D341Med (cell line): ENCODE data around the gene SWSAP1.
A peak's percentile ranks its signal among the peaks of the same experiment; 100 is the strongest.
"Not testable (repeated sequence)": the region's sequence is repeated elsewhere in the genome, so short reads cannot be mapped to it uniquely, and the experiment has no call there.

Experiments
- DNase-seq: peaks from one replicate; pipeline ENCODE4 v3.0.0; 2012; ENCODE audit warnings: low spot score

SWSAP1 gene

DNA sequence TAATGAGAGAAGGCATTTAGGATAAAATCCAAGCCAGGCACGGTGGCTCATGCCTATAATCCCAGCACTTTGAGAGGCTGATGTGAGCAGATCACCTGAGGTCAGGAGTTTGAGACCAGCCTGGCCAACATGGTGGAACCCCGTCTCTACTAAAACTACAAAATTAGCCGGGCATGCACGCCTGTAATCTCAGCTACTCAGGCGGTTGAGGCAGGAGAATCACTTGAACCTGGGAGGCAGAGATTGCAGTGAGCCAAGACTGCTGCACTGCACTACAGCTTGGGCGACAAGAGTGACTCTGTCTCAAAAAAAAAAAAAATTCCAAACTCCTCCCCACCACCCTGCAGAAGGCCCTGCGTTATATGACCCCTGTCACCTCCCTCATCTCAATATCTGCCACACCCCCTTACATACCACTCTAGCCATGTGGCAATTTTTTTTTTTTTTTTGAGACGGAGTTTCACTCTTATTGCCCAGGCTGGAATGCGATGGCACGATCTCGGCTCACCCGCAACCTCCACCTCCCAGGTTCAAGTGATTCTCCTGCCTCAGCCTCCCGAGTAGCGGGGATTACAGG lies 4.9 kb downstream of the SWSAP1 start:
- not testable (repeated sequence) for DNase-seq

DNA sequence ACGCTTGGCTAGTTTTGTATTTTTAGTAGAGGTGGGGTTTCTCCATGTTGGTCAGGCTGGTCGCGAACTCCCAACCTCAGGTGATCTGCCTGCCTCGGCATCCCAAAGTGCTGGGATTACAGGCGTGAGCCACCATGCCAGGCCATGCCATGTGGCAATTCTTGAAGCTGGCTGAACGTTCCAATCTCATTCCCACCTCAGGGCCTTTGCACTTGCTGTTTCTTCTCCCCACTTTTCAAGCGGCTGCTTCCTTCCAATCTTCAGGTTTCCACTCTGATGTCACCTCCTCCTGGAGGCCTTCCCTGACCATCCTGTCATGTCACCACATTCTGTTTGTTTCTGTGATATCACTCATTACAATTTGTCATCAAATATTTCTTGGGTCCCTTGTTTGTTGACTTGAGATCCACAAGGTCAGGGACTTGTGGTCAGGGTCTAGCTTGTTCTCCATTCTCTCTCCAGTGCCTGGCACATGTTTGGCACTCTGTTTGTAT lies 5.4 kb downstream of the SWSAP1 start:
- DNase-seq = no peak

GRCh38 chr19:11380653-11381537 lies 6.4 kb downstream of the SWSAP1 start:
- peak; percentile 94 for DNase-seq

- DNase-seq = peak; percentile 76
Measured at GRCh38 chr19:11382898-11383705, 8.6 kb downstream of the SWSAP1 start.

GRCh38 chr19:11383706-11384048 lies 9.2 kb downstream of the SWSAP1 start:
- DNase-seq = no peak

DNA sequence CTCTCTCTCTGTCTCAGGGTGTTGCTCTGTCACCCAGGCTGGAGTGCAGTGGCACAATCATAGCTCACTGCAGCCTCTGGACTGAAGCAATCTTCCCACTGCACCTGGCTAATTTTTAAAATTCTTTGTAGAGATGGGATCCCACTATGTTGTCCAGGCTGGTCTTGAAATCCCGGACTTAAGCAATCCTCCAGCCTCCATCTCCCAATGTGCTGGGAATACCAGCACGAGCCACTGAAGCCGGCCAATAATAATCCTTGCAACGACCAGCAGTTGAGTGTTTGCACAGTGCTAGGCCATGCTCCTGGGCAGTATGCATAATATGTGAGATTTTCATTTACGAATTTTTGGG lies 10.3 kb downstream of the SWSAP1 start:
- no peak for DNase-seq

- DNase-seq = no peak
Measured at GRCh38 chr19:11387162-11388034, 12.9 kb downstream of the SWSAP1 start.

- DNase-seq = no peak
Measured at GRCh38 chr19:11390359-11390758, 15.9 kb downstream of the SWSAP1 start.

DNA sequence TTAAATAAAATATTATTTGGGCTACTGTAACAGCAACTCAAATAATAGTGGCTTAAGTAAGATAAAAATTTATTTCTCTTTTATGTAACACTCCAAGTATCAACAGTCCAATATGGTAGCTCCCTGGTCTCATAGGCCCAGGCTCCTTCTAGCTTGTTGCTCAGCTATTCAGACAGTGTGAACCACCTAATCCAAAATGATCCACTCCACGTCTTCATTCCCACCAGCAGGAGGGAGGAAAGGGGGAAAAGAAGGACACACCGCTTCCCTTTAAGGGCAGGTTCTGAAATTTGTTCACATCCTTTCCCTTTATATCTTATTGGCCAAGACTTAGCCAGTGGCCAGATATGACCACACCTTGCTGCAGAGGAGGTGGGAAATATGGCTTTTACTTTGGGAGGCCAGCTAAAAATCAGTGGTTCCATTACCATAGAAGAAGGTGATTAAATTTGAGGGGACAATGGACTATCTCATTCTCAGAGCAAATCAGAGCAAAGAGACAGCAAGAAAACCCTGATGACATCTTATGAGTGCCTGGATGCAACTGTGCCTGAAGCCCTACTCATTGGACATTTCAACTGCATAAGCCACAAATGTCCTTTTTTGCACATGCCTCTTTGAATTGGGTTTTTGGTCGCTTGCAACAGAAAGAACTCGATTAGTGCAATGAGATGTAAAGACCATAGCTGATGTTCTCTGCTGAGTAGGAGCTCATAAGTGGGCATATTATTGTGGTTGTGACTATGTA lies 16.6 kb downstream of the SWSAP1 start:
- no peak for DNase-seq

DNA sequence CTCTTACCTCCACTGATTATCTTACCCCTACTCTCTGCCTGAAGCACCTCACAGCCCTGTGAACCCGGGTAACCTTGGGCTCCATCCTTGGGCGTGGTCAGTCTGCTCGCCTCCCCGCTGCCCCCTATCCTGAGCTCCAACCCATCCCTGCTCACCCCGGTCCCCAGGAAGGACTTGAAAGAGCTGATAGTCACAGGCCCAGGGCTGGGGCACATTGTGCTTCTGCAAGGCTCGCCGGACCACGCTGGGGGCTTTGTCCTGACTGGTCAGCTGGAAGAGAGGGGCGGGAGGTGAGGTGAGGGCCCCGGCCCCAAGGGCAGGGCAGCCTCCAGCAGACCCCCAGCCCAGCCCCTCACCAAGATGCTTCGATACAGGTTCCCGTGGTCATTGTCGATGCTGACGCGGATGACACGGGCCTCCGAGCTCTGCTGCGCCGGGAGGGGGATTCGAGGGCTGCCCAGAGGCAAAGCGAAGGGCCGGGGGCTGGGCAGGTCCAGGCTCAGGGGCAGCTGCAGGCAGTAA lies 22.7 kb downstream of the SWSAP1 start:
- no peak for DNase-seq

DNA sequence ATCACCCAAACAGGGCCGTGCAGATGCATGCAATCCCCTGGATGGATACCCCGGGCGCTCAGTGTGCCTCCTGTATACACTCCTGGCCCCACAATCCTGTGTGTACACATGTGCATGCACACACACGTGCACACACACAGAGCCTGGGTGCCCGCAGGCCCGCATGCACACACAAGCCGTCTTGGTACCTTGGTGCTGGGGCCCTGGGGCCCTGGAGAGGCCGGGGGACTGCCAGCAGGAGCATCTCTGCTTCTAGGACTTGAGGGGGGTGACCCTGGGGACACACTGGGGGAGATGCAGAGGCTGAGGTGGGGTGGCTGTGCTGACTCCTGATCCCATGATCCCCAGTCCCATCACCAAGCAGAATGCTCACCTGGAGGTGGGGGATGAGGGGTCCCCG lies 25.2 kb downstream of the SWSAP1 start:
- DNase-seq = no peak

GRCh38 chr19:11400798-11401197 lies 26.3 kb downstream of the SWSAP1 start:
- DNase-seq = no peak

DNA sequence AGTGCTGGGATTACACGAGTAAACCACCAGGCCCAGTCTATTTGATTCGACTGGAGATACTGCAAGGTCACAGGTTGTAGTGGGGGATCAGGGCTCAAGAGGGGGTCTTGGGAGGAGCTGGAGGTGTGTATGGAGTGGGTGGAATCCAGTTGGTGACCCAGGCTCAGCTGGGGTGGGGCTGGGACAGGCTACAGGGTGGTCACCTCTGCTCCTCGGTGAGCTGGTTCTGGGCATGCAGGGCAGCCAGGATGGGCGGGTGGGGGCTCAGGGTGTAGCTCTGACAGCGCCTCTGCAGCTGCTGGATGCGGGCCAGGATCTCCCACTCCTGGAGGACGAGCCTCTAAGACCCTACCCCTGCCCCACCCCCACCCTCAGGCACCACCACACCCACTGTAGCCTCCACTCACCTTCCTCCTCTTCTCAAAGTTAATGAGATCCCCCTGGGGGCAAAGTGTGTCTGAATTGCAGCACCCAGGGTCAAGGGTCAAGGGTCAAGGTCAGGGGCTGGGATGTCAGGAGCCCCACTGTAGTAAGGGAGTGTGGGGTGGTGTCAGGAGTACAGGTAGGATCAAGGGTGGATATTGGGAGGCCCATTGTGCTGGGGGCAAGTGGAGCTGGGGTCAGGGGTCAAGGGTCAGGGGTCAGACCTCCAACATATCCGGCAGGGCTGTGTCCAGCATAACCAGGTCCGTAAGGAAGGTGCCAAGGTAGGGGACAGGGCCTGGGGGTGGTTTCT lies 27.5 kb downstream of the SWSAP1 start:
- peak; percentile 33 for DNase-seq

GRCh38 chr19:11404588-11405222 lies 30.2 kb downstream of the SWSAP1 start:
- no peak for DNase-seq

- DNase-seq = peak; percentile 74
Measured at GRCh38 chr19:11405846-11406643, 31.6 kb downstream of the SWSAP1 start.

DNA sequence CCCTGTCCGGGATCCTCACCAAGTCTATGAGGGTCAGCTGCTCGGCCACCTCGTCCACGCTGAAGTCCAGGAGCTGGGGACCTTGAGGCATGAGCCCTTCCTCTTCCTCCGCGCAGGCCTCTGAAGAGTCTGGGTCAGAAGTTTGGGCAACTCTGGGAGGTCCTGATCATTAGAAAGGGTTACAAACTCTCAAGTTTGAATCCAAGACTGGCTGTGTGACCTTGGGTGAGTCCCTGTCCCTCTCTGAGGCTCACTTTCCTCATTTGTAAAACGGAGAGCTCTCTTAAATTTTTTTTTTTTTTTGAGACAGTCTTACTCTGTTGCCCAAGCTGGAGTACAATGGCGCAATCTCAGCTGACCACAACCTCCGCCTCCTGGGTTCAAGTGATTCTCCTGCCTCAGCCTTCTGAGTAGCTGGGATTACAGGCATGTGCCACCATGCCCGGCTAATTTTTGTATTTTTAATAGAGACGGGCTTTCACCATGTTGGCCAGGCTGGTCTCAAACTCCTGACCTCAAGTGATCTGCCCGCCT lies 32.3 kb downstream of the SWSAP1 start:
- DNase-seq = not testable (repeated sequence)

DNA sequence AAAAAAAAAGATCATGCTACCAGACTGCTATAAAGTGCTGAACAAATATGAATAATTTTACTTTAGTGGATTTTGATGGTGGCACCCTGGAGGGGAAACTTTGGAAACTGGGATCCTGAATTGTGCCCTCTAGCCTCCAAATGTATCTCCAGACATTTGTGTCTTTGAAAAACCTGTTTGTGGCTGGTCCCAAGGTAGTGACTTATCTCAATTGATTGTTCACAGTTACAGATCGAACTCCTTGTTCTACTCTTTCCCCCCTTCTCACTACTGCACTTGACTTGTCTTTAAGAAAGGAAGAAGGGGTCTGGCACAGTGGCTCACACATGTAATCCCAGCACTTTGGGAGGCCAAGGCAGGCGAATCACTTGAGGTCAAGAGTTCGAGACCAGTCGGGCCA lies 34.1 kb downstream of the SWSAP1 start:
- no peak for DNase-seq

DNA sequence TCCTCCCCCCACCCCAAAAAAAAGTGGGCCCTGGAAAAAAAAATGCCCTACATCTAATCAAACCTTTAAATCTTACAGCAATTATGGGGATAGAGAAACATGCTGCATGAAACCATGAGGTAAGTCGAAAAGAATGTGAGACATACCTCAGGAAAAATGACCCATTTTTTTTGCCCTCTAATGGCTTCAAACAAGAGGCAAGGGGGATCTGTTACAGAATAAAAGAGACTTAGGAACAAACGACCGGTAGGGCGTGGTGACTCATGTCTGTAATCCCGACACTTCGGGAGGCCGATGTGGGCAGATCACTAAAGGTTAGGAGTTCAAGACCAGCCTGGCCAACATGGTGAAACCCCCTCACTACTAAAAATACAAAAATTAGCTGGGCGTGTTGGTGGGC lies 36.2 kb downstream of the SWSAP1 start:
- DNase-seq = no peak

- peak; percentile 80 for DNase-seq
Measured at GRCh38 chr19:11414544-11414943, 40.1 kb downstream of the SWSAP1 start.
